Neural progenitor cell (in vitro differentiated cells): Measurements from ENCODE around the gene TAF10. TPM values are rescaled to one million over a fixed set of nuclear protein-coding genes. Genes with fewer than 3 reads are reported as not detected.

Experiments
- DNase-seq: peaks from one replicate; pipeline ENCODE4 v3.0.0-alpha.2; 2016; ENCODE audit warnings: low spot score
- H2AFZ ChIP-seq: fragments of 200-600 bp; sonication (generic); replicated peaks from 2 replicates; pipeline ENCODE4 v1.6.1; 2016; ENCODE audit warnings: antibody characterized with exemption
- H3F3A ChIP-seq: fragments of 200-600 bp; sonication (generic); 2 replicates; pipeline ENCODE4 v1.6.1; 2016; ENCODE audit warnings: antibody characterized with exemption, low read depth
- H3K27ac ChIP-seq: fragments of 200-600 bp; sonication (generic); 2 replicates; pipeline ENCODE4 v1.5.1; 2016; ENCODE audit warnings: mild to moderate bottlenecking
- H3K27me3 ChIP-seq: fragments of 200-600 bp; sonication (generic); 2 replicates; pipeline ENCODE4 v1.6.1; 2016; ENCODE audit warnings: mild to moderate bottlenecking, moderate library complexity
- H3K36me3 ChIP-seq: fragments of 200-600 bp; sonication (generic); 2 replicates; pipeline ENCODE4 v1.5.1; 2016
- H3K4me1 ChIP-seq: fragments of 200-600 bp; sonication (generic); 2 replicates; pipeline ENCODE4 v1.6.1; 2016; ENCODE audit warnings: mixed run types
- H3K4me2 ChIP-seq: fragments of 200-600 bp; sonication (generic); 2 replicates; pipeline ENCODE4 v1.6.1; 2016
- H3K4me3 ChIP-seq: fragments of 200-600 bp; sonication (generic); 2 replicates; pipeline ENCODE4 v1.5.1; 2016
- H3K79me2 ChIP-seq: fragments of 200-600 bp; sonication (generic); 2 replicates; pipeline ENCODE4 v1.6.1; 2016; ENCODE audit warnings: low read depth
- H3K9ac ChIP-seq: fragments of 200-600 bp; sonication (generic); 2 replicates; pipeline ENCODE4 v1.6.1; 2016
- H3K9me3 ChIP-seq: fragments of 200-600 bp; sonication (generic); 2 replicates; pipeline ENCODE4 v1.5.1; 2016; ENCODE audit warnings: low read depth
- H4K20me1 ChIP-seq: fragments of 200-600 bp; sonication (generic); 2 replicates; pipeline ENCODE4 v1.6.1; 2016; ENCODE audit warnings: low read depth
- H3K27ac Mint-ChIP-seq: 3 replicates; pipeline ENCODE4 v1.8.0; 2021; ENCODE audit warnings: mixed read lengths
- H3K27me3 Mint-ChIP-seq: 2 replicates; pipeline ENCODE4 v1.8.0; 2022; ENCODE audit warnings: low read depth, mild to moderate bottlenecking, inconsistent platforms, moderate library complexity, mixed read lengths; ENCODE audit not compliant: insufficient read depth
- H3K36me3 Mint-ChIP-seq: 3 replicates; pipeline ENCODE4 v1.8.0; 2021; ENCODE audit warnings: mixed read lengths
- H3K4me1 Mint-ChIP-seq: 3 replicates; pipeline ENCODE4 v1.8.0; 2021; ENCODE audit warnings: mixed read lengths
- H3K4me3 Mint-ChIP-seq: 3 replicates; pipeline ENCODE4 v1.8.0; 2021; ENCODE audit warnings: mild to moderate bottlenecking, moderate library complexity, mixed read lengths
- H3K9me3 Mint-ChIP-seq: 3 replicates; pipeline ENCODE4 v1.8.0; 2020; ENCODE audit warnings: mixed read lengths
- CTCF ChIP-seq: fragments of 200-600 bp; sonication (generic); IDR thresholded peaks from 2 replicates; pipeline ENCODE4 v1.5.1; 2017; ENCODE audit warnings: antibody characterized with exemption, mild to moderate bottlenecking
- EZH2 ChIP-seq: fragments of 200-600 bp; sonication (generic); IDR thresholded peaks from 2 replicates; pipeline ENCODE4 v1.6.1; 2017; ENCODE audit warnings: antibody characterized with exemption, mild to moderate bottlenecking, moderate library complexity
- EZH2phosphoT487 ChIP-seq: fragments of 200-600 bp; sonication (generic); IDR thresholded peaks from 2 replicates; pipeline ENCODE4 v1.6.1; 2017; ENCODE audit warnings: antibody characterized with exemption
- total RNA-seq: library from RNA; depleted of rRNA; stranded (reverse); fragments of >200 nt; gene quantifications from 2 replicates; pipeline ENCODE4 v1.2.3, GENCODE V29; 2015; ENCODE audit warnings: low replicate concordance

The TAF10 gene
- total RNA-seq, 1 donor from 2014 or later: 34.1 TPM

GRCh38 chr11:6608726-6609501 is 3.1 kb downstream of the TAF10 start:
- H3K27ac Mint-ChIP-seq: peak overlapping the region; percentile 67
- no peak overlapping the region for H3K27ac ChIP-seq
- H3K79me2 ChIP-seq: peaks cover 59% of the 10 kb centered on the region

GRCh38 chr11:6608011-6608410 is 4.0 kb downstream of the TAF10 start:
- Histone ChIP-seq H3K27me3 (no peaks in the 10 kb centered on the region), H4K20me1 (peaks cover 7% of the 10 kb centered on the region), H3K9ac (no peak overlapping the region), H3K9me3 (no peaks in the 10 kb centered on the region), H3K36me3 (peaks cover 4% of the 10 kb centered on the region), H3K4me3 (no peak overlapping the region), H3K27ac (no peak overlapping the region), H3K4me1 (peaks cover 21% of the 10 kb centered on the region), H3K79me2 (peaks cover 65% of the 10 kb centered on the region), H2AFZ (no peak overlapping the region), H3K4me2 (no peak overlapping the region), H3F3A (peaks cover 46% of the 10 kb centered on the region)
- TF ChIP-seq EZH2: no peak
- H3K4me3 Mint-ChIP-seq: no peak overlapping the region
- no peaks in the 10 kb centered on the region for H3K9me3 Mint-ChIP-seq
- peaks cover 30% of the 10 kb centered on the region for H3K4me1 Mint-ChIP-seq
- no peak for DNase-seq
- H3K27ac Mint-ChIP-seq: peak overlapping the region; percentile 99
- peaks cover 9% of the 10 kb centered on the region for H3K27me3 Mint-ChIP-seq
- H3K36me3 Mint-ChIP-seq: peaks cover 28% of the 10 kb centered on the region

More at GRCh38 chr11:6608726-6609501, 3.1 kb downstream of the TAF10 start:
- Mint-ChIP-seq H3K4me3 (no peak overlapping the region), H3K9me3 (no peaks in the 10 kb centered on the region), H3K36me3 (peaks cover 28% of the 10 kb centered on the region), H3K27me3 (peaks cover 9% of the 10 kb centered on the region), H3K4me1 (peaks cover 30% of the 10 kb centered on the region)
- no peak for TF ChIP-seq EZH2
- no peak for TF ChIP-seq EZH2phosphoT487
- TF ChIP-seq CTCF: no peak
- no peak for DNase-seq
- Histone ChIP-seq H3K9me3 (no peaks in the 10 kb centered on the region), H3K4me1 (peaks cover 24% of the 10 kb centered on the region), H3K4me2 (no peak overlapping the region), H4K20me1 (peaks cover 7% of the 10 kb centered on the region), H3K36me3 (peaks cover 4% of the 10 kb centered on the region), H3K27me3 (no peaks in the 10 kb centered on the region), H3K4me3 (no peak overlapping the region), H3F3A (peaks cover 52% of the 10 kb centered on the region), H3K9ac (no peak overlapping the region), H2AFZ (no peak overlapping the region)

GRCh38 chr11:6607190-6607795 is 4.7 kb downstream of the TAF10 start:
- H3K4me1 Mint-ChIP-seq: peaks cover 30% of the 10 kb centered on the region
- peaks cover 9% of the 10 kb centered on the region for H3K27me3 Mint-ChIP-seq
- Histone ChIP-seq H4K20me1 (peaks cover 7% of the 10 kb centered on the region), H3K27ac (peak overlapping the region; percentile 65), H3F3A (peaks cover 39% of the 10 kb centered on the region), H3K4me1 (peaks cover 22% of the 10 kb centered on the region), H3K4me3 (no peak overlapping the region), H3K27me3 (no peaks in the 10 kb centered on the region), H3K9me3 (no peaks in the 10 kb centered on the region), H3K9ac (peak overlapping the region; percentile 10), H3K36me3 (peaks cover 4% of the 10 kb centered on the region), H3K4me2 (peak overlapping the region; percentile 35), H3K79me2 (peaks cover 72% of the 10 kb centered on the region), H2AFZ (no peak overlapping the region)
- no peaks in the 10 kb centered on the region for H3K9me3 Mint-ChIP-seq
- TF ChIP-seq EZH2 (no peak), EZH2phosphoT487 (no peak), CTCF (no peak)
- peak overlapping the region; percentile 99 for H3K27ac Mint-ChIP-seq
- H3K4me3 Mint-ChIP-seq: peak overlapping the region; percentile 72
- peaks cover 28% of the 10 kb centered on the region for H3K36me3 Mint-ChIP-seq
- no peak for DNase-seq
